Measurements from ENCODE around the gene TMEM178B.

DNA sequence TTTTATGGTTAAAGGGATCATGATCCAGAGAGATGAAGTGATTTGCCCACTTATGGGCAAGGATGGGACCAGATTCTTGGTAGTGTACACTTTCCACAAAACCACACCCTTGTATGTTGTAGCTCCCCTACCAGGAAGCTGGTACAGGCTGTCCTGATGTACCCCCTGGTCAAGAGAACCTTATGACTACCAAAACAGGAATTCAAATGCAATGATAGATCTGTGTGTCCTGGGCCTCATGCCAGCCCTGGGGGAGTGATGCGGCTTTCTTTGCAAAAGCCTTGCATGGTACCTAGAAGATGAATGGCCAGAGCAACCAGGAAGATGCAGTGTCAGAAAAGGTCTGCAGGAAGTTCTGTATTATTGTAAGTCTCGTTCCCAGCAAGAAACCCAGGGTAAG lies 382.4 kb downstream of the TMEM178B start:
- TF ChIP-seq, protein P1, sequence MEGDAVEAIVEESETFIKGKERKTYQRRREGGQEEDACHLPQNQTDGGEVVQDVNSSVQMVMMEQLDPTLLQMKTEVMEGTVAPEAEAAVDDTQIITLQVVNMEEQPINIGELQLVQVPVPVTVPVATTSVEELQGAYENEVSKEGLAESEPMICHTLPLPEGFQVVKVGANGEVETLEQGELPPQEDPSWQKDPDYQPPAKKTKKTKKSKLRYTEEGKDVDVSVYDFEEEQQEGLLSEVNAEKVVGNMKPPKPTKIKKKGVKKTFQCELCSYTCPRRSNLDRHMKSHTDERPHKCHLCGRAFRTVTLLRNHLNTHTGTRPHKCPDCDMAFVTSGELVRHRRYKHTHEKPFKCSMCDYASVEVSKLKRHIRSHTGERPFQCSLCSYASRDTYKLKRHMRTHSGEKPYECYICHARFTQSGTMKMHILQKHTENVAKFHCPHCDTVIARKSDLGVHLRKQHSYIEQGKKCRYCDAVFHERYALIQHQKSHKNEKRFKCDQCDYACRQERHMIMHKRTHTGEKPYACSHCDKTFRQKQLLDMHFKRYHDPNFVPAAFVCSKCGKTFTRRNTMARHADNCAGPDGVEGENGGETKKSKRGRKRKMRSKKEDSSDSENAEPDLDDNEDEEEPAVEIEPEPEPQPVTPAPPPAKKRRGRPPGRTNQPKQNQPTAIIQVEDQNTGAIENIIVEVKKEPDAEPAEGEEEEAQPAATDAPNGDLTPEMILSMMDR (IDR thresholded peaks at IDR 0.05) = no peak
- no peak for TF ChIP-seq EZH2 (IDR thresholded peaks at IDR 0.05; ENCODE audit: borderline replicate concordance, insufficient read depth, low read depth, low read length, poor library complexity, severe bottlenecking)

Measured in B cell (primary cell).